ENCODE measurements around the gene PLXDC2.

DNA sequence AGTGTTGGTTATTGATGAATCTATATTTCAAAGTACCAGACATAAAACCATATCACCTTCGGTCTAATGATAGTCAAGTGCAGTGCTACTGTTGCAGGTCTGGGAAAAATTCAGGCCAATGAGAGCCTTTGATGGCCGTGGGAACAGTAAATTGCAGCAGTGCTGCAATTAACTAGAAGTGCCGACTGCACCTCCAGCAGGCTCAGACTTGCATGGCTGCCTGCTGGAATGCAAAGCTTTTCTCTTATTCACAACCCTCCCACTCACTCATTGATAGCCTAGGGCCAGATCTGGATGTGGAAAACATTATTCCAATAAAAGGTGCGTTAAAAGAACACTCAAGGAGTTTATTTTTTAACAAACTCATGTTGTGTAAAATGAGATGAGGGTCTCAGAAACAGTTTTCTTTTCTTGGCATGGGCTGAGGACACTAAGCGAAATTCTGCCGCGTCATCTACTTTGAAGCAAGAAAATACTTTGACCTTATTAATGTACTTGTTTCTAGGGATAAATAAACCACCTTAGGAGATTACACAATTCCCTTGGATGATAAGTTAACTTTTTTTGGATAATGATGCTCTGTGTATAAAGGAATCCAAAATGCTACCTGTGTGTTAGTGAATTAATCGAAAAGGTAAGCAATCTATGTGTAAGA is 17.1 kb downstream of the PLXDC2 start:
- no peak for TF ChIP-seq POLR2A (IDR thresholded peaks at IDR 0.05; ENCODE audit: low read depth, low read length)
- TF ChIP-seq PAX5 (IDR thresholded peaks at IDR 0.05; ENCODE audit: insufficient read depth, low read length, severe bottlenecking): no peak
